HepG2 (cell line): ENCODE data around the gene CNTN5. TPM values are rescaled to one million over a fixed set of nuclear protein-coding genes. Genes with fewer than 3 reads are reported as not detected.

Experiments
- ATAC-seq: fragments of 200-7000 bp; cut with Tn5 transposase; 3 replicates; pipeline ENCODE4 v1.9.1; 2020; ENCODE audit warnings: mild to moderate bottlenecking, moderate library complexity
- BruUV-seq: library from RNA; stranded (reverse); fragments of 400-500 nt; replicated peaks from 2 replicates; lab custom pipeline; 2021; lab: Mats Ljungman, UMichigan
- CTCF ChIA-PET: fragments of 300-600 bp; formaldehyde crosslinking; extraction: SDS; loops from one replicate; lab custom pipeline; 2021; ENCODE audit warnings: low total read pairs, inconsistent platforms, low intra/inter-chr PET ratio; lab: Yijun Ruan, JAX
- POLR2A ChIA-PET: fragments of 350-600 bp; sonication (Branson Sonifier 250); formaldehyde crosslinking; loops from one replicate; lab custom pipeline; 2020; ENCODE audit warnings: antibody characterized with exemption, inconsistent platforms; lab: Yijun Ruan, JAX
- DNase-seq: peaks from one replicate; pipeline ENCODE4 v3.0.0-alpha.2; 2015; ENCODE audit warnings: low spot score
- FAIRE-seq: peaks from 3 replicates; lab custom pipeline; 2011; peaks lifted over from hg19 to GRCh38; lab: Jason Lieb, UNC
- H2AFZ ChIP-seq: one replicate; pipeline ENCODE4 v1.6.1; 2011; ENCODE audit warnings: low read length, inconsistent platforms
- H3K27ac ChIP-seq: fragments of 300-600 bp; 3 replicates; pipeline ENCODE4 v1.8.0; 2011; ENCODE audit warnings: mixed run types, mild to moderate bottlenecking, mixed read lengths, low read length, inconsistent platforms; ENCODE audit not compliant: insufficient read depth; ENCODE audit errors: extremely low read length
- H3K27me3 ChIP-seq, 2 experiments: fragments of 200-600 bp in 1 of 2; 2 replicates in 1 of 2; 3 replicates in 1 of 2; pipeline versions ENCODE4 v1.6.0 to v1.8.0; 2011; ENCODE audit warnings: low read length in 2 of 2, mild to moderate bottlenecking in 2 of 2, moderate library complexity in 2 of 2, inconsistent platforms in 1 of 2; ENCODE audit not compliant: insufficient read depth in 2 of 2, control insufficient read depth in 1 of 2
- H3K36me3 ChIP-seq, 2 experiments: fragments of 200-600 bp in 1 of 2; replicated peaks in 1 of 2; 2 replicates in 1 of 2; 3 replicates in 1 of 2; pipeline versions ENCODE4 v1.5.1 to v1.8.0; 2011; ENCODE audit warnings: low read length in 2 of 2, inconsistent platforms in 1 of 2; ENCODE audit not compliant: insufficient read depth in 2 of 2, control insufficient read depth in 1 of 2
- H3K4me1 ChIP-seq: 2 replicates; pipeline ENCODE4 v1.5.1; 2012; ENCODE audit warnings: low read length, inconsistent platforms; ENCODE audit not compliant: insufficient read depth
- H3K4me2 ChIP-seq: 2 replicates; pipeline ENCODE4 v1.6.0; 2011; ENCODE audit warnings: low read depth, low read length, inconsistent platforms
- H3K4me3 ChIP-seq, 3 experiments: fragments of 200-600 bp in 1 of 3; sonication (generic), shearing (Covaris generic) in 1 of 3; replicated peaks in 1 of 3; 2 replicates each; pipeline ENCODE4 v1.5.1; 2011 to 2016; ENCODE audit warnings: low read length in 3 of 3, inconsistent platforms in 2 of 3, low read depth in 2 of 3, mild to moderate bottlenecking in 2 of 3, control low read depth in 1 of 3, mixed read lengths in 1 of 3; ENCODE audit not compliant: insufficient read depth in 1 of 3
- H3K79me2 ChIP-seq: one replicate; pipeline ENCODE4 v1.6.1; 2011; ENCODE audit warnings: low read length, inconsistent platforms; ENCODE audit not compliant: insufficient read depth
- H3K9ac ChIP-seq: 2 replicates; pipeline ENCODE4 v1.6.0; 2011; ENCODE audit warnings: mild to moderate bottlenecking, low read depth, low read length, inconsistent platforms; ENCODE audit not compliant: insufficient read depth
- H3K9me3 ChIP-seq: 2 replicates; pipeline ENCODE4 v1.5.1; 2012; ENCODE audit warnings: mild to moderate bottlenecking, low read length
- H4K20me1 ChIP-seq: 2 replicates; pipeline ENCODE4 v1.6.0; 2011; ENCODE audit warnings: inconsistent platforms, mild to moderate bottlenecking, low read length, moderate library complexity; ENCODE audit not compliant: insufficient read depth
- ARNT ChIP-seq: fragments of 450-650 bp; IDR thresholded peaks from 2 replicates; pipeline ENCODE4 v1.6.1; 2017
- HMGXB3 ChIP-seq: sonication (generic); formaldehyde crosslinking; IDR thresholded peaks from 2 replicates; pipeline ENCODE4 v1.4.0; 2020; ENCODE audit warnings: missing genetic modification reagents, borderline replicate concordance
- JUND ChIP-seq: sonication (generic); formaldehyde crosslinking; IDR thresholded peaks from 2 replicates; pipeline ENCODE4 v1.8.0; 2022; ENCODE audit warnings: mild to moderate bottlenecking, missing genetic modification reagents
- KMT2A ChIP-seq: sonication (generic); formaldehyde crosslinking; IDR thresholded peaks from 2 replicates; pipeline ENCODE4 v1.4.0; 2020; ENCODE audit warnings: missing genetic modification reagents
- NFE2 ChIP-seq: sonication (generic); formaldehyde crosslinking; IDR thresholded peaks from 2 replicates; pipeline ENCODE4 v1.4.0; 2020; ENCODE audit warnings: missing genetic modification reagents
- NPAS2 ChIP-seq: sonication (generic); formaldehyde crosslinking; IDR thresholded peaks from 2 replicates; pipeline ENCODE4 v1.8.0; 2022; ENCODE audit warnings: mild to moderate bottlenecking, missing genetic modification reagents, borderline replicate concordance
- SYNCRIP ChIP-seq: fragments of 200-400 bp; formaldehyde crosslinking; IDR thresholded peaks from 2 replicates; pipeline ENCODE4 v1.6.1; 2018; ENCODE audit warnings: mild to moderate bottlenecking, low read depth, low read length; ENCODE audit not compliant: insufficient read depth
- ZNF3 ChIP-seq: IDR thresholded peaks from 2 replicates; pipeline ENCODE4 v1.7.0; 2017; ENCODE audit warnings: inconsistent platforms
- ZNF709 ChIP-seq: sonication (generic); formaldehyde crosslinking; IDR thresholded peaks from 2 replicates; pipeline ENCODE4 v1.5.0; 2020; ENCODE audit warnings: mild to moderate bottlenecking, missing genetic modification reagents
- ZZZ3 ChIP-seq: sonication (generic); formaldehyde crosslinking; IDR thresholded peaks from 2 replicates; pipeline ENCODE4 v1.4.0; 2020; ENCODE audit warnings: missing genetic modification reagents, mild to moderate bottlenecking, borderline replicate concordance
- WGBS: methylation state at CpG from one replicate; pipeline ENCODE4 v1.1.6; 2017; ENCODE audit warnings: low lambda C conversion rate; 5-methylcytosine and 5-hydroxymethylcytosine counted together
- in situ Hi-C: cut with HindIII; loops from 2 replicates; pipeline ENCODE4 v1.10.0; 2017; ENCODE audit warnings: low pct_unique_long_range_greater_than_20kb; ENCODE audit not compliant: extremely low pct_ligation_motif_present
- intact Hi-C: fragments of 100-400 bp; cut with micrococcal nuclease; formaldehyde crosslinking; loops from one replicate; pipeline ENCODE4 v1.10.0; 2022; ENCODE audit not compliant: unreplicated experiment
- polyA plus RNA-seq, 8 experiments: library from polyadenylated mRNA; depleted of rRNA in 3 of 8; stranded (reverse) in 7 of 8; unstranded in 1 of 8; fragments of >200 nt; fragmentation: Illumina TruSeq in 4 of 8; extraction: Trizol in 4 of 8; gene quantifications; 2 replicates each; pipeline versions ENCODE4 v1.2.1 to v1.2.3, GENCODE V29; 2011 to 2016; ENCODE audit warnings: low read depth in 4 of 8, missing spikeins in 1 of 8, mixed read lengths in 1 of 8; ENCODE audit not compliant: insufficient read depth in 1 of 8
- total RNA-seq, 5 experiments: library from RNA; depleted of rRNA; stranded (reverse); fragments of >200 nt; fragmentation: Illumina TruSeq; extraction: Trizol; gene quantifications; 2 replicates each; pipeline ENCODE4 v1.2.3, GENCODE V29; 2016; ENCODE audit warnings: low read depth in 1 of 5
- TF ChIP-seq, protein P1 (sequence below): sonication (generic); formaldehyde crosslinking; IDR thresholded peaks from 2 replicates; pipeline ENCODE4 v1.5.0; 2020; ENCODE audit warnings: missing genetic modification reagents

CNTN5 gene
- total and polyA plus RNA-seq, 2 of the 13 experiments (the other 11 are each of a cell fraction or from before 2014, with no cell fraction given) = not detected

GRCh38 chr11:99522467-99523173, 501.9 kb downstream of the CNTN5 start (continued):
- TF ChIP-seq, protein P1, sequence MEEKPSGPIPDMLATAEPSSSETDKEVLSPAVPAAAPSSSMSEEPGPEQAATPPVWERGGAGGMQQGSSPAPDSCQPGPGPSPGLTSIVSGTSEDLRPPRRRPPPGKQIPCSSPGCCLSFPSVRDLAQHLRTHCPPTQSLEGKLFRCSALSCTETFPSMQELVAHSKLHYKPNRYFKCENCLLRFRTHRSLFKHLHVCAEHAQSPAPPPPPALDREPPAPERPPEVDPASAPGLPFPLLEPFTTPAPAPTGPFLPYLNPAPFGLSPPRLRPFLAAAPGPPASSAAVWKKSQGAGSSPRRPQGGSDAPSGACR (CRISPR knock-in tag) = no peak
- TF ChIP-seq NFE2 (CRISPR knock-in tag) (no peak), ZNF3 (CRISPR knock-in tag) (no peak), NPAS2 (CRISPR knock-in tag) (no peak), JUND (CRISPR knock-in tag) (no peak)

- H3K36me3 ChIP-seq = no peaks in the 10 kb centered on the region
- in situ Hi-C loops = no loop called here
- no peak overlapping the region for H3K9ac ChIP-seq
- H3K9me3 ChIP-seq = no peaks in the 10 kb centered on the region
- no peak overlapping the region for H3K4me2 ChIP-seq
- H3K27me3 ChIP-seq = no peaks in the 10 kb centered on the region
- H4K20me1 ChIP-seq = no peaks in the 10 kb centered on the region
- no peak overlapping the region for H3K27ac ChIP-seq
- no peaks in the 10 kb centered on the region for H3K79me2 ChIP-seq
- no peaks in the 10 kb centered on the region for H3K4me1 ChIP-seq
- no peak for ATAC-seq
- intact Hi-C loops = no loop called here
- POLR2A ChIA-PET = no interaction called here
- TF ChIP-seq ZNF709 (no peak), ZZZ3 (CRISPR knock-in tag) (no peak), ARNT (no peak), HMGXB3 (CRISPR knock-in tag) (no peak), KMT2A (no peak), SYNCRIP (no peak)
- TF ChIP-seq, all 625 proteins: peak for 0
- no TSS peak for BruUV-seq
- no peak overlapping the region for H2AFZ ChIP-seq
- DNase-seq = no peak
- no peak overlapping the region for H3K4me3 ChIP-seq
- 0% methylated on average over 6 of the region's 13 CpGs for WGBS
- CTCF ChIA-PET = no interaction called here
- no peak for FAIRE-seq
Observed at GRCh38 chr11:99531468-99531867, 510.7 kb downstream of the CNTN5 start.
